IPS-NIHi7 (cell line): Measurements from ENCODE around the gene TTI1.
A peak's percentile ranks its signal among the peaks of the same experiment; 100 is the strongest.
"Not testable (repeated sequence)": the region's sequence is repeated elsewhere in the genome, so short reads cannot be mapped to it uniquely, and the experiment has no call there.

Experiments
- DNase-seq: peaks from one replicate; pipeline ENCODE4 v3.0.0; 2012; ENCODE audit warnings: mixed read lengths; ENCODE audit errors: extremely low spot score

The TTI1 gene

GRCh38 chr20:38012332-38012731, 20.9 kb downstream of the TTI1 start:
- DNase-seq: no peak

GRCh38 chr20:38011696-38012095, 21.6 kb downstream of the TTI1 start:
- no peak for DNase-seq

DNA sequence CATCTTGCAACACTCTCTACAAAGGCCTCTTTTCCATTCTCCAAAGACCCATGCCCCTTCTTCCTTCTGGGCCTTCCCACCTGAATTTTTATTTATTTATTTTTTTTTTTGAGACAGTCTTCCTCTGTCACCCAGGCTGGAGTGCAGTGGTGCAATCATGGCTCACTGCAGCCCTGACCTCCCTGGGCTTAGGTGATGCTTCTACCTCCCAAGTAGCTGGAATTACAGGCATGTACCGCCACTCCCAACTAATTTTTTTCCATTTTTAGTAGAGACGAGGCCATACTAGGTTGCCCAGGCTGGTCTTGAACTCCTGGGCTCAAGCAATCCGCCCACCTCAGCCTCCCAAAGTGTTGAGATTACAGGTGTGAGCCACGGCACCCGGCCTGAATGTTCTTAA, 23.8 kb downstream of the TTI1 start:
- not testable (repeated sequence) for DNase-seq

- no peak for DNase-seq
Measured at GRCh38 chr20:38008233-38008944, 24.9 kb downstream of the TTI1 start.

- DNase-seq: no peak
Measured at GRCh38 chr20:38007526-38007925, 25.7 kb downstream of the TTI1 start.

GRCh38 chr20:38005903-38006302, 27.4 kb downstream of the TTI1 start:
- no peak for DNase-seq

DNA sequence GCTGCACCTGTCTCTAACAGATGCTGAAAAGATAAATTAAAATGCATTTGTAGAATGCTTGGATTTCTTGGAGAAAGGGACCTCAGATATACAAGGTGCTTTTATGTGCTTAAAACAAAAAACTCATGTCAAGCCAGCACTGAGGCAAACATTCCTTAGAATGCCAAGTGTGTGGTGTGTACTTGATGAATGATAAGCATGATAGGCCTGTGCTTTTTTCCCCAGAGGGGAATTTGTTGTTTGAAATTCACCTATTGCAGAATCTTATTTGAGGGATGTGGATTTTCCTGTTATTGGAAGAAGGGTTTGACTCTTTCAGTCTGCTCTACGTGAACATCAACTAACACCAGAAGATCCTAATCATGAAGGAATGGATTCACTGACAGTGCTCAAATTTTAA, 28.8 kb downstream of the TTI1 start:
- DNase-seq: no peak

- DNase-seq: no peak
Measured at GRCh38 chr20:38002422-38002821, 30.8 kb downstream of the TTI1 start.

DNA sequence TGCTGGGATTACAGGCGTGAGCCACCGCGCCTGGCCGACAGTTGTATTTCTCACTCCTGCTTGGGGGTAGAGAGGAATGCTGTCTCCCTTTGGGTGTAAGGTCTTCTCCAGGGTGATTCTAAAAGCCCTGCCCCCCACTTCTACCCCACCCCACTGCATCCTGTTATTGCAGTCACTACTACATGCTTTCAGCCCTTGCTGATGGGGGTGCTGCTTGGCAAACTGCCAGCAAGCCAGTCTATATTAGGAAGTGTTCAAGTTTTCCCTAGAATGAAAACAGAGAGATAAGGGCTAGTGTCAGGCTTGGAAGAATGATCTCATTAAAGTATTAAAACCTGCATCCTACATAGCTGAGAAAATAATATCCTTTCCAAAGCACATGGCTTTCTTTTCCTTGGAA, 31.3 kb downstream of the TTI1 start:
- no peak for DNase-seq

DNA sequence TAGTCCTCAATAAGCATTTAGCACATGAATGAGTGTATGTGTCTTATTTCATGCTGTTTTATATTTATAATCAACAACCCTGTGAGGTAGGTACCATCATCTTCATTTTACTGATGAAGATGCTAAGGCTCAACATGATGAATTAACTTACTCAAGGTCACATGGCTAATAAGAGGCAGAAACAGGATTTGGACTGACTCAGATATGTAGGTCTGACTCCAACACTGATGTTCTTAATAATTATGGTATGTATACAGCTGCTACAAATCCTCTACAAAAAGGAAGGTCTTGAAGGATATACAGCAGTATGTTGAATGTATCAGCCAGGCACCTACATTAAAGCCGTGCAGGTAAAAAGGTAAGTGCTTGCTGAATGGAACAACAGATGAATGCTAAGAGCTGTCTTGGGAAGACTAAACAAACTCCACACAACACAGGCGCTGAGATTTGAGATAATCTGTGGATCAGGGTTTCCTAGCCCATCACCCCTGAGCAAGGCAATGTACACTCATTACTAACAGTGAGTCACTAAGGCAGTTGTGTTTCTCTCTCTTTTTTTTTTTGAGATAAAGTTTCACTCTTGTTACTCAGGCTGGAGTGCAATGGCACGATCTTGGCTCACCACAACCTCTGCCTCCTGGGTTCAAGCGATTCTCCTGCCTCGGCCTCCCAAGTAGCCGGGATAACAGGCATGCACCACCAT, 31.9 kb downstream of the TTI1 start:
- no peak for DNase-seq

DNA sequence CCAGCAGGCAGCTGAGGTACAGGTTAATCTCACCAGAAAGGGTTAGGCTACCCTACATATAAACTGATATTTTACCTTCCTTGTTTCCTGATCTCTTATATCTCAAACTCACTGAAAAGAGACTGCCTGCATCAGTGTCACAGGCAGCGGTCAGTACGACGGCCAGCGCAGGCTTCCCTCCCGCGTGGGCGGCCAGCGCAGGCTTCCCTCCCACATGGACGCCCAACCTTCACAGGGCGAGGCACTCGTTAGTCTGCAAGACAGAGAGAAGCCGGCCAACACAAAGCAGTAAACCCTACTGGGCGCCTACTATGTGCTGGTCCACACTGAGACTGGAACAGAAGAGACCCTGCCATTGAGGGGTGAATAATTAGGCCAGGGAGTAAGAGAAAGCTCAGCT, 33.0 kb downstream of the TTI1 start:
- no peak for DNase-seq

DNA sequence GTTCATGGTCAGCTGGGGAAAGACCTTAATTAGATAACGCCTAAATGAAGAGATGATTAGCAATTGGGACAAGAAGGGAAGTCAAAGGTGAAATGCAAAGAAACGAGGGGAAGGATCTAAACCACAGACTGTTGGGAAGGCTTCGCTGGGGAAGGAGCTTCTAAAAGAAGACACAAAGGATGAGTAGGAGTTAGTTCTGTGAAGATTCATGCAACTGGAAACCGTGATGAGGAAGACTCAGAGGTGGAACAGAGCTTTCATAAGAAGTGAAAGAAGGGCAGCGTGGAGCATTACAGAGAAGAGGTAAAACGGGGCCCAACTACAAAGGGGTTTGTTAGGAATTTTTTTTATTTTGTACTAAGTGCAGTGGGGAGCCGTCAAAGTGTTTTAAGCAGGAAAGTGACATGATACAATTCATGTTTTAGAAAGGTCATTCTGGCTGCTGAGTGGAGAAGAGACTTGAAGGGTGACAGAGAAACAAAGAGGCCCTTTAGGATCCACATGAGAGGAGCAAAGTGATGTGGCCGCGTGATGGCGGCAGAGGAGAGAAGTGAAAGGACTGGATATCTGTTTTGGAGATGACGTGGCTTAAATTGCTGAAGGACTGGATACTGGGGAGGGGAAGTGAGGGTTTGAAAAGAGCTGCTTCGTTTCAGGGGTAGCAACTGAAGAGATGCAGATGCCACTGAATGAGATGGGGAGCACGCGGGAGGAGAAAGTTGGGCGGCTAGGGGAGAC, 33.6 kb downstream of the TTI1 start:
- DNase-seq: no peak

DNA sequence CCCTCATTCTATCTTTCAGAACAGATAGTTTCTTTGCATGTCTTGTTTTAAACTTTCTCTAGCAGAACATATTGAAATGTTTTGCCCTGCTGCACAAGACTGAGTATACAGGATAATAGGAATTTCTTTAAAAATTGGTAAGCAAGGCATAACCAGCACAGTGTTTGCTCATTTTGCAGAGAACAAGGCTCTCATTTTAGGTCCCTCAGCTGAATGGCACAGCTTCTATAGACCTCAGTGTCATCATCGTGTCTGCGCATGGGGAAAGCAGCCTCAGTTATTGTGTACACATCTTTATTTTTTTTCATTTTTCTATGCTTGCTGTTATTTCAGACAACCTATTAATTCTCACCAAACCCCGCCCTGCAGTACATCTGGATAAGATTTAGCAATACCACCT, 35.7 kb downstream of the TTI1 start:
- no peak for DNase-seq

GRCh38 chr20:37995856-37996605, 37.2 kb downstream of the TTI1 start:
- DNase-seq: no peak

DNA sequence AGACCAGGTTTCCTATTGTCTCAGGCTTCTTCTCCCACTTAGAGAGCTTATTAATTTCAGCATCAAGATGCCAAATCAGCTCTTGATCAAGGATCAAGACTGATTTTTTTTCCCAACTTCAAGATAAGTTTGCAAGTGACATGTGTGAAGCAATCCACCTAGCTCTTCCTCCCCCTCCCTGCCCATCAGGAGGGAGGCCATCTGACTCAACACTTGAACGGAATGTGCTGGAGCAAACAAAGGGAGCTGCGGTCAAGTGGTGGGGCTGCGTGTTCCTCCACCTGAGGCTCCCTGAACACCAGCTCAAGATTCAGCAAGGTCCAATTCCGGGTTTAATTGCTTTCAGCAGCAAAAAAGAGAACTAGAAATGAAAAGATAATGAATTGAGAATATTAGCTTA, 38.7 kb downstream of the TTI1 start:
- DNase-seq: peak; percentile 38

DNA sequence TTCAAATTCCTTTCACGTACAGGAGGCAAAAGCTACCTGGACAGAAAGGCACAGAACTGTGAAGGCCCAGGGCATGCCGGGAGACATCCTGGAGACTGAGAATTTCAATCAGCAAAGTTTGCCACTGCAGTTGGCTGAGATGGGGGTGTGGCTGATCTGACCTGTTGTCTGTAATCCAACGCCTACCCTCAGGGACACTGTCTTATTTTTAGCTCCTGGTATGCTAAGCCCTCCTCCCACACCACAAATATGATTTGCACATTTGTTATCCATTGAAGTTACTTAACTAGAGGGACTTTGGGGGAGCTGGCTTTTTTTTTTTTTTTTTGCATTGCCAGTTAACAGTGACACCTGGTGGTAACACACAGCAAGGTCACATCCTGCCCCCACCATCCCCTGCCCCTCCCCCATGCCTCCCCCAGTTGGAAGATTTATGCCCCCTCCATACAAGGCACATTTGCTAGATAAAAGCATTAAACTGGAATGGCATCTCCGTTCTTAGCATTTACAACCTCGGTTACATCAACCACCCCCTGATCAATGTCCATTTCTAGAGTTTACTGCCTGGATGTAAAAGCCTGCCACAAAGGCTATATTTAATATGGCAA, 40.4 kb downstream of the TTI1 start:
- DNase-seq: peak; percentile 71

DNA sequence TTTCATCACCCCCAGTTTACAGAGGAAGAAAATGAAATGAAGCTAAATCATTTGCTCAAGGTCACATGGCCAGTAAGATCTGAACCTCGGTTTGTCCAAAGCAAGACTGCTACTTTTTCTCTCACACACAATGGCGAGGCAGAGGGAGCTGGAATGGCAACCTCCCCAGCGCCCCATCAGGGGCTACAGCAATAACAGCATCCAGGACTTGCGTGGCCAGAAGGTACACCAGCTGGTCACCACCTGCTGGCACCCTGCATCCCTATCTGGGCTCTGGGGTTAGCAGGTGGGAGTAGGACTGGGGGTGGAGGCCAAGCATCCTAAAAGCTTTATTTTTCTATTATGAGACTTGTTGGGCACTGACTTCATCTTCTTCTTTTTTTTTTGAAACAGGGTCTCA, 41.3 kb downstream of the TTI1 start:
- no peak for DNase-seq

DNA sequence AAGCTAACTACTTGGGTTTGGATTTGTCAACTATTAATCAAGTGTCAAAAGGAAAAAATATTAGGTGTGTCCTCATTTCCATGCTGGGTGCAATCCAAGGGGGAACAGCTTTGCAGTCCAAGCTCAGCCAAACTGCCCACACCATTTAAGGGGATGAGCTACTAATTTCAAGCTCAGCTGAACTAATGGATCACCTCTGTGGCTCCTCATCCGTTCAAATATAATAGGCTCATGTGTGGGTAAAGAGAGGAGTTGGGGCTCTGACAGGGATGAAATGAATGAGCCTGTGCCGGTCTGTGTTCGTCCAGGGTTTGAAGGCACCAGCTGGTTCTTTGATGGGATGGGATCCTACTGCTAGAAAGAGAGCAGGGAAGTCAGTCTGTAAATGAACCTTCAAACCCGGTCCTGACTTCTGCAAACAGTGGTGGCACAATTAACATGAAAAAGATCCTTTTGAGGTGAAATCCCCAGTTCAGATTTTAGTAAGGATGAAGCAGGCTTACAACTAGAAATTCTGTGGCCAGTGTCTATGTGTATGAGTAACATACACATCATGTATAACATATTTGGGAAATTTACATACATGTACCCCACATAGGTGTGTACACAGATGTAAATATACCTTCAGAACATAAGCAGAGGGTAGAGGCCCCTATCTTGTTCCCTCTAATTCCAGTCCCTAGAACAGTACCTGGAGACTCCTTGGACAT, 41.9 kb downstream of the TTI1 start:
- DNase-seq: no peak

DNA sequence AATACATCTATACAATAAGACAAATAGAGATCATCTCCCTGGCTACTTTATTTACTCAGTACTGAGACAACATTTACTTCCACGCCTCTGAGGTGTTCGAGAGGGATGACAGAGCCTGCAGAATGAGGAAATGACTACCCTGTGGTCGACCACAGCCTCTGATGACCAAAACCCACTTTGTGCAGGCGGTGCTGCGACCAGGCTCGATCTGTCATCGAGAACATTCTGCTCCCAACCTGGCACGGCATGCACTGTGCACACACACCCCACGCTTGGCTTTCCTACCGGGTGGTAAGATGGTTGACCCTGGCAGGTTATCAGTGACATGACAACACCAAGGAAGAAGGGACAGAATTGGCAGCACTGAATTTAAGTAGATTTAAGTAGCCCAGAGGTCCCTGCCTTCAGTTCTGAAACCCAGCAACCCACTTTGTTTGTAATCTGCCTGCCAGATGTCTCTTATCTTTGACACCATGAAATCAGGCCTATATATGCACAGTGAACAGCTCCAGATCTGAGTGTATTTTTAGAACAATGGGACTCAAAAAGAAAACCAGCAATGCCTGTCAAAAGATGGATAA, 42.6 kb downstream of the TTI1 start:
- no peak for DNase-seq

DNA sequence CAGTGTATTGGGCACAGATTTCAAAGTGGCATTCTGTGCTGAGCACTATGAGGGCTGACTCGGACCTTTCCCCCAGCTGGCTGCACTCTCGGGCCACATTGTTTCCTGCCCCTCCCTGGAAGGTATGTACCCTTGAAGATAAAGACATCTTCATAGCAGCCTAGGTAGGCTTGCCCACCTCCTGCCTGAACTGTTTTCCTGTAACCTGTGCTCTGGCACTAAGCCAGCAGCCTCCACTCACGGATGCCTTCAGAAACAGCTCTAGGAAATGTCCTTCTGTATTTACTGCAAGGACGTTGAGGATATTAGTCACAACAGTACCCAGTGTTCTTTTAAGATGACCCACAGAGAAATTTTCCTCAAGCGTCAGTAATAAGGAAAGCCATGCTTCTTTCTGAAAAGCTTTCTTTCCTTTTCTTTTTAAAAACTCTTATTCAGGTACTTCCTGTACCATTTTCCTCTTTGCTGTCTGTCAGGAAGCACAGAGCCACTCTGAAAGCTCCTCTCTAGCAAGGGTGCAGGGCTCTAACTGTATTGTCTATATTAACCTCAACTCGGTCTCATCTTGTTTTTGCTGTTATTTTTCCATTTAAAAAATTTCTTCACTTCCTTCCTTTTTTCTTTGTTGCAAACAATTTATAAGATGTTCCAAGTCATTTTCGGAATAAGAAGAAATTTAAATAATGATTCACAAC, 43.5 kb downstream of the TTI1 start:
- DNase-seq: no peak
